GM06990 (cell line): ENCODE results near the gene C2CD3.

ENCODE experiments used
- DNase-seq: peaks from one replicate; pipeline ENCODE4 v3.0.0-alpha.2; 2011; ENCODE audit not compliant: insufficient read length; ENCODE audit errors: extremely low read depth
- H3K27me3 ChIP-seq: replicated peaks from 2 replicates; pipeline ENCODE4 v1.6.0; 2011; ENCODE audit warnings: low read length; ENCODE audit not compliant: control insufficient read depth, insufficient read depth
- H3K36me3 ChIP-seq: 2 replicates; pipeline ENCODE4 v1.5.1; 2011; ENCODE audit warnings: low read length; ENCODE audit not compliant: control insufficient read depth, insufficient read depth
- H3K4me3 ChIP-seq: replicated peaks from 2 replicates; pipeline ENCODE4 v1.5.1; 2011; ENCODE audit warnings: low read depth, mild to moderate bottlenecking, control low read depth, low read length
- CTCF ChIP-seq: IDR thresholded peaks from 2 replicates; pipeline ENCODE4 v1.5.1; 2011; ENCODE audit warnings: low read length, control low read depth, mild to moderate bottlenecking, inconsistent platforms; ENCODE audit not compliant: insufficient read depth, poor library complexity, severe bottlenecking

Gene C2CD3

GRCh38 chr11:74008373-74009229 lies 162.2 kb downstream of the C2CD3 start, which contains the start of gene UCP3:
TSS of gene UCP3 (minus strand) at chr11:74009085. CDS start at chr11:74007042, 2,043 bp downstream.
- Histone ChIP-seq H3K27me3 (no peaks in the 10 kb centered on the region), H3K4me3 (no peak within 1 kb of the TSS), H3K36me3 (peaks cover 4% of the 10 kb centered on the region)
- no peak for TF ChIP-seq CTCF
- no peak for DNase-seq

GRCh38 chr11:74007691-74008372 lies 163.0 kb downstream of the C2CD3 start:
- Histone ChIP-seq H3K27me3 (no peaks in the 10 kb centered on the region), H3K4me3 (no peak overlapping the region), H3K36me3 (peaks cover 4% of the 10 kb centered on the region)
- TF ChIP-seq CTCF, result no peak
- no peak for DNase-seq

DNA sequence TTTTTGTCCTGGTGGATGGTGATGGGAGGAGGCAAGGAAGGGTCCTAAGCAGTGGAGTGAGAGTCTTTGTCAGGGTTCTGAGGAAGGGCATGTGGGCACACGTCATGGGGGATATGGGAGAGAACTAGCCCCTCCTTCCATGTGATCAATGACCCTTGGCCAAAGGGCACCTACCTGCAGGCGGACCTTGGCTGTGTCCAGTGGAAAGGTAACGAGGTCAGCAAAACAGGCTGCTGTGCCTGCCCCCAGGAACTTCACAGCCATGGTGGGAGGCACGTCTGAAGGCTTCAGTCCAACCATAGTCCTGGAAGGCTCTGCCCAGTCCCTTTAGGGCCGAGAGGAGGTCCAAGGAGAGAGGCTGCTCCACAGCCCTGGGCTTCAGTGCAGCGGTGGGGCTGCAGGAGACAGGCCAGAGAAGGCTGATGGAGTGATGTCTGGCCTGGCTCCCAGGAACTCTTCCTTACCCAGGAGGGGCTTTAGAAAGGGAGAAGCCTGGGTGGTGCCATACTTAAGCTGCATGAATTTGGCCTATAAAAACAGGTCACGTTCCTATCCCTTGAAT lies 164.0 kb downstream of the C2CD3 start:
- Histone ChIP-seq H3K36me3 (peaks cover 2% of the 10 kb centered on the region), H3K27me3 (no peaks in the 10 kb centered on the region), H3K4me3 (no peak overlapping the region)
- DNase-seq, result no peak
- no peak for TF ChIP-seq CTCF

- peaks cover 2% of the 10 kb centered on the region for H3K36me3 ChIP-seq
- DNase-seq, result no peak
- no peak overlapping the region for H3K4me3 ChIP-seq
- no peak for TF ChIP-seq CTCF
- H3K27me3 ChIP-seq, result no peaks in the 10 kb centered on the region
Observed at GRCh38 chr11:74005721-74006517, 164.9 kb downstream of the C2CD3 start.

DNA sequence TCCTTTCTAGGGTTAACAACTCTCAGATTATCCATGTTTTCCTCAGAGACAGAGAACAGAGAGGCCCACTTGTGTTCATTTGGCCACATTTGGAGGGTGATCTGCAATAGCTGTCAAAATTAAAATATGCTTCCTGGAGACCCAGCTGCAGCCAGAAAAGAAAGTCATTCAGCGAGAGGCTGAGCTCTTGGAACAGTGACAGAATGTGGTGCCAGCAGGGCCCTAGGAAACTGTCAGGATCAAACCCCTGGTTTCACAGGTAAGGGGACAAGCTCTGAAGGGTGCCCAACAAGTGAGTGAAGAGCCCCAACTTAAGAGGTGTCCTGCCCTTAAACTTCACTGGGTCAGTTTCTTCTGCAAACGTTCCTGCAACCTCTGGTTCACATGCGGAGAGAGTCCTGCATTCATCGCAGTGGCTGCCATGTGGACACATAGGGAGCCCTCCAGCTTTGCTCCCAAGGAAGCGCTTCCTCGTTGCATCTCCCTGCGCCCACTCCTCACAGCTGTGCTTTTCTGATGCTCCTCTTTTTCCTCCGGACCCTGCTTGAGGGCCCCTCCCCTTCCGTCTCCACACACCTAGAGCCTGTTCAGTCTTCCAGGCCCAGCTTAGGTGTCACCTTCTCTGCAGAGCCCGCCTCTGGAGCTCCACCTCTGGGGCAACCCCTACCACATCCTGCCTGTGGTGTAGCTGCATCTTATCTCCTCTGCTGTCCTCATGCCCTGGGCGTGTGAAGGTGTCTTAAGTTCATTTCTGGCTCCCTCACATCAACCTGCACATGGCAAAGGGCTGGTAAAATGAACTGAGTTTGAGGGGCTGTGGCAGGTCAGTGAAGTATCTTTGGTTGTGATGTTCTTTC lies 165.8 kb downstream of the C2CD3 start:
- DNase-seq, result no peak
- no peak for TF ChIP-seq CTCF

More for the DNA sequence above, 165.8 kb downstream of the C2CD3 start:
- Histone ChIP-seq H3K4me3 (no peak overlapping the region), H3K36me3 (peaks cover 2% of the 10 kb centered on the region), H3K27me3 (no peaks in the 10 kb centered on the region)
